Upper lobe of right lung (tissue), 1 donor: ENCODE results near the gene MRLN. TPM values are rescaled to one million over a fixed set of nuclear protein-coding genes. Genes with fewer than 3 reads are reported as not detected.
"Not testable (repeated sequence)": the region's sequence is repeated elsewhere in the genome, so short reads cannot be mapped to it uniquely, and the experiment has no call there.

Experiments used
- ATAC-seq: fragments of 200-7000 bp; cut with Tn5 transposase; one replicate; pipeline ENCODE4 v1.9.1; 2020; ENCODE audit warnings: mild to moderate bottlenecking, moderate library complexity
- DNase-seq: peaks from one replicate; pipeline ENCODE4 v3.0.0-alpha.2; 2020
- H3K27ac ChIP-seq: fragments of 200-600 bp; one replicate; pipeline ENCODE4 v1.8.0; 2022
- H3K27me3 ChIP-seq: fragments of 200-600 bp; one replicate; pipeline ENCODE4 v1.8.0; 2022; ENCODE audit warnings: mild to moderate bottlenecking
- H3K36me3 ChIP-seq: fragments of 200-600 bp; one replicate; pipeline ENCODE4 v1.8.0; 2022
- H3K4me1 ChIP-seq: fragments of 200-600 bp; one replicate; pipeline ENCODE4 v1.8.0; 2022
- H3K4me3 ChIP-seq: fragments of 200-600 bp; one replicate; pipeline ENCODE4 v1.8.0; 2022; ENCODE audit warnings: mild to moderate bottlenecking
- H3K9me3 ChIP-seq: fragments of 200-600 bp; one replicate; pipeline ENCODE4 v1.8.0; 2022
- intact Hi-C: fragments of 100-400 bp; cut with DNase I; formaldehyde crosslinking; loops from one replicate; pipeline ENCODE4 v1.11.0; 2022
- total RNA-seq: library from RNA; stranded (reverse); fragmentation: NEBNext Ultra II Directional; extraction: Animal tissue kit (Norgen Biotek cat#: 25700); gene quantifications from one replicate; pipeline ENCODE4 v1.2.1, GENCODE V29; 2021
- TF ChIP-seq, protein P1 (sequence below): fragments of 200-600 bp; IDR thresholded peaks from one replicate; pipeline ENCODE4 v1.8.0; 2022; ENCODE audit warnings: antibody characterized with exemption
- donor health status: DM: no; HTN: yes; CAD: no; lungs with severe emphysema.

MRLN gene
- total RNA-seq, 1 donor from 2014 or later = not detected

DNA sequence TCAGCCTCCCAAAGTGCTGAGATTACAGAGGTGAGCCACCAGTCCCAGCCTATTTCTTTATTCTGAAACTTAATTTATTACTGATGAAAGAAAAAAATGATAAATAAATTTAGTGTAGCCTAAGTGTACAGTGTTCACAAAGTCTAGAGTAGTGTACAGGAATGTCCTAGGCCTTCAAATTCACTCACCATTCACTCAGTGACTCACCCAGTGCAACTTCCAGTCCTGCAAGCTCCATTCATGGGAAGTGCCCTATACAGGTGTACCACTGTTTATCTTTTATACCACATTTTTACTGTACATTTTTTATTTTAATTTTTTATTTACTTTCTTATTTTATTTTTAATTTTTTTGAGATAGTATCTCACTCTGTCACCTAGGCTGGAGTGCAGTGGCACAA, 12.2 kb downstream of the MRLN start:
- ATAC-seq (no peak), DNase-seq (no peak)
- Histone ChIP-seq H3K4me3 (no peak overlapping the region), H3K27me3 (no peaks in the 10 kb centered on the region), H3K4me1 (no peaks in the 10 kb centered on the region), H3K9me3 (no peaks in the 10 kb centered on the region), H3K27ac (no peak overlapping the region), H3K36me3 (no peaks in the 10 kb centered on the region)
- intact Hi-C loops = no loop called here
- TF ChIP-seq, protein P1, sequence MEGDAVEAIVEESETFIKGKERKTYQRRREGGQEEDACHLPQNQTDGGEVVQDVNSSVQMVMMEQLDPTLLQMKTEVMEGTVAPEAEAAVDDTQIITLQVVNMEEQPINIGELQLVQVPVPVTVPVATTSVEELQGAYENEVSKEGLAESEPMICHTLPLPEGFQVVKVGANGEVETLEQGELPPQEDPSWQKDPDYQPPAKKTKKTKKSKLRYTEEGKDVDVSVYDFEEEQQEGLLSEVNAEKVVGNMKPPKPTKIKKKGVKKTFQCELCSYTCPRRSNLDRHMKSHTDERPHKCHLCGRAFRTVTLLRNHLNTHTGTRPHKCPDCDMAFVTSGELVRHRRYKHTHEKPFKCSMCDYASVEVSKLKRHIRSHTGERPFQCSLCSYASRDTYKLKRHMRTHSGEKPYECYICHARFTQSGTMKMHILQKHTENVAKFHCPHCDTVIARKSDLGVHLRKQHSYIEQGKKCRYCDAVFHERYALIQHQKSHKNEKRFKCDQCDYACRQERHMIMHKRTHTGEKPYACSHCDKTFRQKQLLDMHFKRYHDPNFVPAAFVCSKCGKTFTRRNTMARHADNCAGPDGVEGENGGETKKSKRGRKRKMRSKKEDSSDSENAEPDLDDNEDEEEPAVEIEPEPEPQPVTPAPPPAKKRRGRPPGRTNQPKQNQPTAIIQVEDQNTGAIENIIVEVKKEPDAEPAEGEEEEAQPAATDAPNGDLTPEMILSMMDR = no peak

DNA sequence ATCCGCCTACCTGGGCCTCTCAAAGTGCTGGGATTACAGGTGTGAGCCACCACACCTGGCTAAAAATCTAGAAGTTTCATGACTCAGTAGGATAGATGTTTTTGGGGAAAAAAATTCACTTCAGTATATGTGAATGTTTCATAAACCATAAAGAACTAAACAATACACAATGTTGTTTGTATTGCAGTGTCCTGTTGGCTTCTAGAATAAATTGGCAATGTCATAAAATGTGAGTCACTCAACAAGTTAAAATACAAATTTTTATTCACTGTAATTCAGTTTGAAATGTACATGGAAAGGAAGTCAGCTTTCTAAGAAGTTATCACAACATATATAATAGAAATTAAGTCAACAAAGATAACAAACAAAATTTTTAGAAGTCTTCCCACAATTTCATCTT, 16.5 kb downstream of the MRLN start:
- intact Hi-C loops = no loop called here
- H3K9me3 ChIP-seq = no peaks in the 10 kb centered on the region
- ATAC-seq = no peak

DNA sequence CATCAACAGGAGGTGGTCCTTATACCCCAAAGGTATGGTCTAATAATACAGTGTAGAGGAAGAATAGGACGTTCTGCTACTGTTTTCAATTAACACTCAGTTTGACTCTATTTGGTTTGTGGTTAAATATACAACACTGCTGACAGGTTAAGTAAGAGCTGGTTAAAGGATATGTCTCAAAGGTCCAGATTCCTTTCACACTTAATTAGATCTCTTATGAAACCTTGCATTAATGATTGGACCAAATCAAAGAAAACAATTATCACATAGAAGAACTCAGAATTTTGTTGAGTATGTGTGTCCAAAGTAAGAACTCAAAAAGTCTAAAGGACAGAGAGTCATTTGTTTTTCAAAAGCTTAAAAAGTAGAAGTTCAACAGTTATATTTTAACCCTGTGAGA, 18.0 kb downstream of the MRLN start:
- no peaks in the 10 kb centered on the region for H3K4me1 ChIP-seq
- H3K9me3 ChIP-seq = no peaks in the 10 kb centered on the region
- DNase-seq (no peak), ATAC-seq (no peak)
- H3K27ac ChIP-seq = no peak overlapping the region
- no peaks in the 10 kb centered on the region for H3K27me3 ChIP-seq
- H3K4me3 ChIP-seq = no peak overlapping the region
- TF ChIP-seq, protein P1 = no peak
- H3K36me3 ChIP-seq = no peaks in the 10 kb centered on the region
- intact Hi-C loops = no loop called here

More for the DNA sequence above, 16.5 kb downstream of the MRLN start:
- H3K4me1 ChIP-seq = no peaks in the 10 kb centered on the region
- TF ChIP-seq, protein P1 = no peak
- no peak for DNase-seq
- no peak overlapping the region for H3K4me3 ChIP-seq
- H3K27me3 ChIP-seq = no peaks in the 10 kb centered on the region
- H3K36me3 ChIP-seq = no peaks in the 10 kb centered on the region
- no peak overlapping the region for H3K27ac ChIP-seq

DNA sequence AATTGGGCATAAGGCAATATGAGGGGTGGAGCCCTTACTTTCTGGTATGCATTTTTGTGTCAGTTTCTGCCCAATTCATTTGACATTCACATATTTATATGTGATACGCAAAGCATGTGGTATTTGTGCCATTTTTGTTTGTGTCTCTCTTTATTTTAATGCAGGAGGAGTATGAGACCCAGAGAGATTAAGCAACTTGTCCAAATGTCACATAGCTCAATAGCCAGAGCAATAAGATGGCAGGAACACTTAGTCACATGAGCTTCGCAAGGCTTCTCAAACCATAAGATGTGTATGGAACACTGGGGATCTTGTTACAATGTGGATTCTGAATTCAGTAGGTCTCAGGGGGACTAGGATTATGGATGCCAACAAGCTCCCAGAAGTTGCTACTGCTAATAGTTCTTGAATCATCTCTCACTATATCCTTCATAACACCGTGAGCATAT, 19.2 kb downstream of the MRLN start:
- DNase-seq (no peak), ATAC-seq (no peak)
- TF ChIP-seq, protein P1 = no peak
- Histone ChIP-seq H3K4me1 (no peaks in the 10 kb centered on the region), H3K9me3 (no peaks in the 10 kb centered on the region), H3K27ac (no peak overlapping the region), H3K4me3 (no peak overlapping the region), H3K36me3 (no peaks in the 10 kb centered on the region), H3K27me3 (no peaks in the 10 kb centered on the region)
- intact Hi-C loops = no loop called here

DNA sequence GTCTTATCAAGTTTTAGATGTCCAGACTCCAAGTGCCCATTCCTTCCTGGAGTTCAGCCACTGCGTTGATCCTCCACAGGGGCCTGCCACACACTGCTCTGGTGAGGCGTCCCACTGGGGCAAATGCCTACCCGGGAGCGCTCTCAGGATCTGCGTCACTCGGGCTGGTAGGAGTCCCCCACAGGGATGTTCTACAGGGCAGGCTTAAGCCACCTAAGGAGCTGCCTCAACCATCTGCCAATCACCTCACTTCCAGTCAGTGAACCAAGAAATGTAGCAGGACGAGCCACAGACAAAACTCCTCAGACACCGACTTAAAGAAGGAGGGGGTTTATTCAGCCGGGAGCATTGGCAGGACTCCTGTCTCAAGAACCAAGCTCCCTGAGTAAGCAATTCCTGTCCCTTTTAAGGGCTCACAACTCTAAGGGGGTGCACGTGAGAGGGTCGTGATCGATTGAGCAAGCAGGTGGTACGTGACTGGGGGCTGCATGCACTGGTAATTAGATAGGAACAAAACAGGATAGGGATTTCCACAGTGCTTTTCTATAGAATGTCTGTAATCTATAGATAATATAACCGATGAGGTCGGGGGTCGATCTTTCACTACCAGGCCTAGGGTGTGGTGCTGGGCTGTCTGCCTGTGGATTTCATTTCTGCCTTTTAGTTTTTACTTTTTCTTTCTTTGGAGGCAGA, 19.8 kb downstream of the MRLN start:
- DNase-seq, H3K36me3 ChIP-seq, H3K9me3 ChIP-seq, intact Hi-C loops, H3K4me1 ChIP-seq, H3K4me3 ChIP-seq, ATAC-seq, H3K27me3 ChIP-seq, H3K27ac ChIP-seq: not testable (repeated sequence)

DNA sequence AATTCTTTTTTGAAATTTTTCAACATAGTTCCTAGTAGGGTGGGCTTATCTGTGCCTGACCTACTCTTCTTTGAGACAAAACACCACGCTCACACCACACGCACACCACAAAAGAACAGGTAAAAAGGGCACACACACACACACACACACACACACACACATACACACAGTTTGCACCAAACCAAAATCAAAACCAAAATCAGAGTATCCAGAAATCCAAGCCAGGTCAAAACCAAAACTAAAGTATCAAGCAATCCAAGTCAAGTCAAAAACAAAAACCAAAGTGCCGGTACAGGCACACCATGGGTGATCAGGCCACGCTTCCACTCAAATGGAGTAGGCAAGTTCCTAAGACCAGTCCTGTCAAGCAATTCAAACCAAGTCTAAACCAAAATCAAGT, 20.4 kb downstream of the MRLN start:
- H3K9me3 ChIP-seq, DNase-seq, H3K36me3 ChIP-seq, H3K4me3 ChIP-seq, H3K27ac ChIP-seq, H3K4me1 ChIP-seq, H3K27me3 ChIP-seq, ATAC-seq, intact Hi-C loops: not testable (repeated sequence)

DNA sequence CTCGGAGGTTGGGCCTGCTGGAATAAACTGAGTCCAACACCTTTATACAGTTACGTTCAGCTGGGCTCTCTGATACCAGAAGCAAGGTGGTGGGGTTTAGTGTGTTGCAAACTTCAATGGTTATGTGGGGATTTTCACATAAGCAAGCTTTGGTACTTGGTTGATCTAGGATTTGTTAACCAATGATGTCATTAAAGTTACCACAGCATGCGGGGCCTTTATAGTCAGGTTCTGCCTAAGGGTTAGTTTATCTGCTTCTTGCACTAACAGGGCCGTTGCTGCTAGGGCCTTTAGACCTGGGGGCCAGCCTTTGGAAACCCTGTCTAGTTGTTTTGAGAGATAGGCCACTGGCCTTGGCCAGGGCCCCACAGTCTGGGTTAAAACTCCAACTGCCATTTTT, 24.1 kb downstream of the MRLN start:
- H3K4me1 ChIP-seq, H3K4me3 ChIP-seq, H3K9me3 ChIP-seq, DNase-seq, ATAC-seq, H3K27ac ChIP-seq, H3K36me3 ChIP-seq, intact Hi-C loops, H3K27me3 ChIP-seq: not testable (repeated sequence)
